WI38 (cell line): ENCODE results near the gene ARL2BP.

Experiments
- H3K4me3 ChIP-seq: 2 replicates; pipeline ENCODE4 v1.5.1; 2011; ENCODE audit warnings: low read depth, mild to moderate bottlenecking, control low read depth, low read length
- CTCF ChIP-seq: IDR thresholded peaks from 2 replicates; pipeline ENCODE4 v1.5.1; 2012; ENCODE audit warnings: low read depth, mild to moderate bottlenecking, control low read depth, low read length

The ARL2BP gene

GRCh38 chr16:57258226-57258909, 13.3 kb downstream of the ARL2BP start:
- no peak overlapping the region for H3K4me3 ChIP-seq
- TF ChIP-seq CTCF: no peak

- H3K4me3 ChIP-seq: no peak overlapping the region
- no peak for TF ChIP-seq CTCF
These were observed 13.9 kb downstream of the ARL2BP start for GRCh38 chr16:57258910-57259475.

DNA sequence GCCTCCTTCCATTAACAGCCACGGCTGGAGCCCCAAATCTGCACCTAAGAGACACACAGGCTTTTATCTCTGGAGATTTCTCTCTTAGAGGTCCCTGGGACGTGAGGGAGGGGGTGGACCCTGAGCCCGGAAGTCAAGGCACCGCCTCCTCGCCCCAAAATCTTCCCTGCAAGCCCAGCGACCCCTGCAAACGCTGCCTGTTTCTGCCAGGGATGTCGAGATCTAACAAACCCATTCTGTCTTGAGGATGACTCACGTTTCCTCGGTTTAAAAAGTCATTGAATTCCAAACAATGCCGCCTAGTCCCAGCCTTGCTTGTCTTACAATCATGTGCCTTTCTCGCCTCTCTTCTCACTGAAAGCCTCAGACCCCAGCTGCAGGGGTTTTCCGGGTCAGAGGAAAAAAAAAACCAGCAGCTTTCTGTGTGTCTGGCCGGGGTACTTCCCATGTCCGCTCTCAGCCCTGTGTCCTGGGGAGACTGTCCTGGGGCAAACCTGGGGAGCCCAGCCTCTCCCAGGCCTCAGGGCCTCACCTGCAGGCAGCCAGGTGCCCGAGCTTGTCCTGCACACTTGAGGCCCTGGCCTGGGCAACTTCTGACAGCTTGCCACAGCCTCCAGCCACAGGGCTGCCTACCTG, 15.4 kb downstream of the ARL2BP start:
- H3K4me3 ChIP-seq: peak overlapping the region; percentile 15
- no peak for TF ChIP-seq CTCF

DNA sequence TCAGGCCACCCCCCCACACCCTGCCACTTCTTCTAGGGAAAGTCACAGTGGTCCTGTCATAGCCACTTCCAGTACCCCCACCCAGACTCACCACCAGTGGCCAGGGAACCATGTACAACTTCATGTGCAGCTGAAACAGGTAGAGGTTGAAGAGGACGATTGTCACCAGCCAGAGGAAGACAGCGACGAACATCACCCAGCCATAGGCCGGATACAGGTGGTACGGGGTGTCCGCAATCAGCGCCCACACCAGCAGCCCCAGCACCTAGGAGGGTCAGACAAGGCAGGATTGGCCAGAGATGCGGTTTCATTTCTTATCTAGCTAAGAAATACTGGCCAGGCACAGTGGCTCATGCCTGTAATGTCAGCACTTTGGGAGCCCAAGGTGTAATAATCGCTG, 16.7 kb downstream of the ARL2BP start:
- no peak overlapping the region for H3K4me3 ChIP-seq
- TF ChIP-seq CTCF: no peak

- no peak for TF ChIP-seq CTCF
These were observed 17.9 kb downstream of the ARL2BP start for GRCh38 chr16:57262841-57263540.

DNA sequence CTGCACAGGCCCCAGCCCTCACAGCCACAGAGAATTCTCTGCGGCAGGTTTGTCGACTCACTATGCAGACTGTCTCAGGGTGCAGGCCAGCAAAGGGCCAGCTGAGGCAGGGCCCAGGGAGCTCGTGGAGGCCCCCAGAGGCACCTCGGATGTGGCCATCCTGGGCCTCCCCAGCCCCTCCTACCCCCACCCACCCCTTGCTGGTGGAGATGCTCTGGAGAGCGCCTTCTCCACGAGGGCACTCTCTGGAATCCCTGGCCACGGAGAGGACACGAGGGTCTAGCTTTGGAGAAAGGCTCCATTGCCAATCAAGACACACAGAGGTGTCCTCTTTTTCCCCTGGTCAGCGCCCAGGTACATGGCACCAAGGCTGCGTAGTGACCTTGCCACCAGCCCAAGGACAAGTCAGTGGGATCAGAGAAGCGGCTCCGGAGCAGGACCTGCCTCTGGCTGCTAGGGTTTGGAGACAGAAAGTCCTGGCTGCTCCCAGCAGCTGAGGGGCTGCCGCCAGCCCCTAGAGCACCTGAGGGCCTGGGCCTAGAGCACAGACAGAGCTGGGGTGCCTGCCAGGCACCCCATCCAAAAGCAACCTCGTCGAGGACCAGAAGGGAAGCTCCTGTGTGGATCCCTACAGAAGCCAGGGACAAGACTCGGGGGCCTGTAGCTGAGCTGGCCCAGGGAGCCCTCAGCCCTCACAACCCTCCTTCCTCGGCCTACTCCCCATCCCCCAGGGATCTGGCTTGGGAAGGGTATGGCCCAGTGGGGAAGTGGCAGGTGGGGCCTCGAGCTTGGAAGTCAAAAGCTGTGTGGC, 18.7 kb downstream of the ARL2BP start:
- no peak for TF ChIP-seq CTCF
- H3K4me3 ChIP-seq: no peak overlapping the region

More at GRCh38 chr16:57262841-57263540, 17.9 kb downstream of the ARL2BP start:
- no peak overlapping the region for H3K4me3 ChIP-seq
